HG03460 (cell line): ENCODE results near the gene SUSD6.

Experiments
- ATAC-seq: cut with Tn5 transposase; IDR thresholded peaks from one replicate; pipeline ENCODE4 v1.9.1; 2021; ENCODE audit not compliant: unreplicated experiment

Gene SUSD6

DNA sequence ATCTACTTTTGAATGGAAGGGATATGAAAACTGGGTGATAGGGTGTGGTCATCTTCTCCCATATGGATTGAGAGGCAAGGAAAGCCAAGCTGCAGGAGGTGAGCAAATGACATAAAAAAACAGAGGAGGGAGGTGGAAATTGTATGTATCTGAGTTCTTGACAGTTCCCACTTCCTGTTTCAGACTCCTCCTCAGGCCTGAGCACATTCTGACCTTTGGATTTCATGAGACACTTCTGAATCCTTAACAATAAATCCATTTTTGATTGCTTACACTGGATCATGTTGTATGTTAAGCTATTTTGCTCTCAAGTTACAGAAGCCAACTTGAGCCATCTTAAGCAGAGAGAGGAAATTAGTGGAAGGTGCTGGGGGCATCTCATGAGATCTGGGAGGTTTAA is 143.9 kb downstream of the SUSD6 start:
- ATAC-seq, result no peak

DNA sequence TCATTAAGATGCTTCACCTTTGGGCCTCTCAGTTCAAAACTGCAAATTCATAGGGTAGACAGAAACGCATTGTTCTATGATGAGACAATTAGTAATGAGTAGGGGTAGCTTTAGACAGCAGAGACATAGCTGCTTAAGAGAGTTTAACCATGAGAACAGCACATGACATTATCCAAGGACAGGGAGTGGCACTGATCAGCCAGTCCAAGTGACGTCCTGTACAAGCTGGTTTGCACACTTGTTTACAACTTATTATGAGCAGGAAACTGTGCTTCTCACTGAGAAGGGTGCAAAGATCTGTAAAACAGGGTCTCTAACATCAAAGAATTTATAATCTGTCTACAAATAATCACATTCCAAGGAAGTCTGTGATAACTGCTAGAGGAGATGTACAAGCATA is 144.4 kb downstream of the SUSD6 start:
- no peak for ATAC-seq

DNA sequence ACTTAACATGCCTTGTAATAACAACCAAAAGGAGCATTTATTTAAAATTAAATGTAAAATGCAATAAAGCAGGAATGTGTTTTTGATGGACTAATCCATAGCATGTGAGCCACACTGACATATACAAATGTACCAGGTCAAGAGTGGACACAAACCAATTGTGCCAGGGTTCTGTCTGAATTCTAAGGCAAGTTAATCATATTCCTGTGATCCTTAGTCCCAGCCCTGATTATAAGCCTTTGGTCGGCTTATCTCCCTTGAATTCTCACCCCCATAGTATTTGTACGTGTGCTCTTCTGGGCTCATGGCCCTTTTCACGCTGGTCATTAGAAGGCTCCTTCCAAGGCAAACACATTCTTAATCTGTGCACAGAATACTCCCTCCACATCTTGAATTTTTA is 144.9 kb downstream of the SUSD6 start:
- ATAC-seq, result no peak

DNA sequence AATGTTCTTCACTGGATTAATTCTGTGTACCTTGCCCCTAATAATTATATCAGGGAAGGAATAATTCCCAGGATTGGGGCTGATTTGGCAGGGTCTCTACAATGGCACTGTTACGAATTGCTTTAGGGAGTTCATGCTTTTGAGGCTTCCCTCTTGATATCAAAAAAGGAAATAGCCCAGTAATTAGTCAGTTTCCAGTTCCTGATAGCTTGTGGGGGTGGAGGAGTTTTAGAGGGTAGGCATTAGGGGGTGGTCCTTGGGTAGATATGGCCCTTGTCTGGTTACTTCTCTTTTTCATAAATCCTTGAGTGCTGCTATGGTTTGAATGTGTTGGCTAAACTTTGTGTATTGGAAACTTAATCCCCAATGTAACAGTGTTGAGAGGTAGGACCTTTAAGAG is 149.4 kb downstream of the SUSD6 start:
- ATAC-seq, result no peak

GRCh38 chr14:69763761-69764510 is 152.5 kb downstream of the SUSD6 start:
- no peak for ATAC-seq
